ENCODE data around the gene C1QTNF3.

DNA sequence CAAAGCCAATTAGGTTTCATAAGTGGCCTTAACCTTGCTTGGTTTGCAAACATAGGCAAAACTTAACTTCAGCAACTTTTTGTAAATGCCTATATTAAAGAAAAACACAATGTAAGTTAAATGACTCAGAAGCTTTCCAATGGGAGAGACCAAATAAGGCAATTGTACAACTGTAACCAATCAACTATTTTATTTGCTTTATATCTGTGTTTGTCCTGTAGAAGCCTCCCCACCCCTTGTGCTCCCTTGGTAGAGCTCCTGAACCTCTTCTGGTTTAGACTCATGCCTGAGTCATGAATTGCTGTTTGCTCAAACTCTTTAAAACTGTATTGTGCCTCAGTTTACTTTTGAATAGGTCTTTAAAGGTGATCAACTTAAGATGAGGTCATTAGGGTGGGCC lies 3.0 kb upstream of the C1QTNF3 start:
- TF ChIP-seq, protein P1, sequence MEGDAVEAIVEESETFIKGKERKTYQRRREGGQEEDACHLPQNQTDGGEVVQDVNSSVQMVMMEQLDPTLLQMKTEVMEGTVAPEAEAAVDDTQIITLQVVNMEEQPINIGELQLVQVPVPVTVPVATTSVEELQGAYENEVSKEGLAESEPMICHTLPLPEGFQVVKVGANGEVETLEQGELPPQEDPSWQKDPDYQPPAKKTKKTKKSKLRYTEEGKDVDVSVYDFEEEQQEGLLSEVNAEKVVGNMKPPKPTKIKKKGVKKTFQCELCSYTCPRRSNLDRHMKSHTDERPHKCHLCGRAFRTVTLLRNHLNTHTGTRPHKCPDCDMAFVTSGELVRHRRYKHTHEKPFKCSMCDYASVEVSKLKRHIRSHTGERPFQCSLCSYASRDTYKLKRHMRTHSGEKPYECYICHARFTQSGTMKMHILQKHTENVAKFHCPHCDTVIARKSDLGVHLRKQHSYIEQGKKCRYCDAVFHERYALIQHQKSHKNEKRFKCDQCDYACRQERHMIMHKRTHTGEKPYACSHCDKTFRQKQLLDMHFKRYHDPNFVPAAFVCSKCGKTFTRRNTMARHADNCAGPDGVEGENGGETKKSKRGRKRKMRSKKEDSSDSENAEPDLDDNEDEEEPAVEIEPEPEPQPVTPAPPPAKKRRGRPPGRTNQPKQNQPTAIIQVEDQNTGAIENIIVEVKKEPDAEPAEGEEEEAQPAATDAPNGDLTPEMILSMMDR (IDR thresholded peaks at IDR 0.05) = no peak
- no peak for TF ChIP-seq POLR2A (IDR thresholded peaks at IDR 0.05)
- no peak for TF ChIP-seq EP300 (IDR thresholded peaks at IDR 0.05)

Measured in tibial nerve (tissue), 4 donors.